GM23248 (cell line): ENCODE measurements around the gene CDCP2.

Experiments
- EZH2 ChIP-seq: fragments of 200-600 bp; sonication (generic); IDR thresholded peaks from 2 replicates; pipeline ENCODE4 v1.6.1; 2018; ENCODE audit warnings: antibody characterized with exemption, mild to moderate bottlenecking; ENCODE audit not compliant: insufficient read depth, poor library complexity, severe bottlenecking
- EZH2phosphoT487 ChIP-seq: fragments of 200-600 bp; sonication (generic); IDR thresholded peaks from 2 replicates; pipeline ENCODE4 v1.6.1; 2018; ENCODE audit warnings: antibody characterized with exemption, moderate library complexity, mild to moderate bottlenecking, low read depth; ENCODE audit not compliant: insufficient read depth

DNA sequence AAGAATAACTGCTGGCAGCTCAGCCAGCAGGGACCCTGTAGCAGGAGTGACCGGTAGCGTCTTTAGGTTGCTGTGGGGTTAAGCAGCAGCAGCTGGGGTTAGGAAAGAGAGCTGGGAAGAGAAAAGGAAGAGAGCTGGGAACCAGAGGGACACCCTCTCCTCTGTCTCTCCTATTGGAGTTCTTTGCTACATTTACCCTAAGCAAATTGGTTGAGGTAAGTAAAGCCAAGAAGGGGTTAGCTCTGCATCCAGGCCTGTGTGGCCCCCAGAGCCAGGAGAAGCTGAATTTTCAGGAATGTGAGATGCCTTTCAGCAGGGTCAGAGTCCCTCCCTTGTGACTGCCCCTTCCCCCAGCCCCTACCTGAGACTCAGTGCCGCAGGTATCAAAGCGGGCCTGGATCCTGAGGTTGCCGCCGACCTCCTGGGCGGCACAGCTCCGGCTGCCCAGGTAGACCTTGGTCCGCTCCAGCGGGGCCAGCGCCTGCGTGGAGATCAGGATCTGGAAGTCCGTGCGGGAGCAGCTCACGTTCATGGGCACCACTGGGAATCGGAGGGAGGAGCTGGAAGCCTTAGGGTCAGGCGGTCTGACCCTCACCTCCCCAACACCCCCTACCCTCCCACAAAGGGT, 16.4 kb downstream of the CDCP2 start:
- no peak for TF ChIP-seq EZH2
- no peak for TF ChIP-seq EZH2phosphoT487
